Peyer's patch (tissue), 4 donors: ENCODE results near the gene RSKR.

Source experiments
- CTCF ChIP-seq, 6 experiments: fragments of 450-650 bp in 4 of 6; fragments of 200-600 bp in 2 of 6; sonication (generic) in 1 of 6; IDR thresholded peaks; one replicate each; pipeline ENCODE4 v1.5.1; 2017 to 2019; ENCODE audit warnings: antibody characterized with exemption in 6 of 6, mild to moderate bottlenecking in 3 of 6, moderate library complexity in 1 of 6
- POLR2A ChIP-seq, 2 donors: fragments of 450-650 bp; IDR thresholded peaks; one replicate each; pipeline ENCODE4 v1.5.1; 2017; ENCODE audit warnings: antibody characterized with exemption in 2 of 2, mild to moderate bottlenecking in 2 of 2, moderate library complexity in 2 of 2

DNA sequence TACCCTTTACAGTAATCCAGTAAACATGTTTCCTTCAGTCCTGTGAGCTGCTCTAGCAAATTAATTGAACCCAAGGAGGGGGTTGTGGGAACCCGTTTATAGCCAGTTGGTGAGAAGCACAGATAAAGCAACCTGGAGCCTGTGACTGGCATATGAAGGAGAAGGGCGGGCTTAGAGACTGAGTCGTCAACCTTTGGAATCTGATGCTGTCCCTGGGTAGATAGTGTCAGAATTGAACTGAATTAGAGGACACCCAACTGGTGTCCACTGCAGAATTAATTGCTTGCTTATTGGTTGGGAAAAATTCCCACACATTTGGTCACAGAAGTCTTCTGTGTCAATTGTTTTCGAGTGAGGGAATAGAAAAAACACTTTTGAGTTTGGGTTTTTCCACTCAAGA is 12.8 kb upstream of the RSKR start:
- TF ChIP-seq CTCF (IDR thresholded peaks at IDR 0.05), result no peak
- TF ChIP-seq POLR2A (IDR thresholded peaks at IDR 0.05), result no peak
